Astrocyte (in vitro differentiated cells and primary cell): ENCODE data around the gene PDE11A. TPM values are rescaled to one million over a fixed set of nuclear protein-coding genes. Genes with fewer than 3 reads are reported as not detected.

Source experiments
- DNase-seq: peaks from one replicate; pipeline ENCODE4 v3.0.0-alpha.2; 2010; ENCODE audit warnings: low read depth
- FAIRE-seq: peaks from 2 replicates; lab custom pipeline; 2011; peaks lifted over from hg19 to GRCh38; lab: Jason Lieb, UNC
- H2AFZ ChIP-seq: 2 replicates; pipeline ENCODE4 v1.6.0; 2012; ENCODE audit warnings: low read depth, low read length, inconsistent platforms
- H3K27ac ChIP-seq: 2 replicates; pipeline ENCODE4 v1.5.1; 2011; ENCODE audit warnings: low read depth, low read length, inconsistent platforms
- H3K27me3 ChIP-seq: 2 replicates; pipeline ENCODE4 v1.6.0; 2011; ENCODE audit warnings: low read length, inconsistent platforms; ENCODE audit not compliant: insufficient read depth
- H3K36me3 ChIP-seq: 2 replicates; pipeline ENCODE4 v1.5.1; 2011; ENCODE audit warnings: low read length, inconsistent platforms; ENCODE audit not compliant: insufficient read depth
- H3K4me1 ChIP-seq: 2 replicates; pipeline ENCODE4 v1.5.1; 2011; ENCODE audit warnings: low read length, inconsistent platforms; ENCODE audit not compliant: insufficient read depth
- H3K4me2 ChIP-seq: 2 replicates; pipeline ENCODE4 v1.6.0; 2012; ENCODE audit warnings: low read length, inconsistent platforms
- H3K4me3 ChIP-seq: 2 replicates; pipeline ENCODE4 v1.5.1; 2011; ENCODE audit warnings: low read depth, mild to moderate bottlenecking, low read length, inconsistent platforms; ENCODE audit not compliant: insufficient read depth
- H3K79me2 ChIP-seq: 2 replicates; pipeline ENCODE4 v1.6.0; 2012; ENCODE audit warnings: mild to moderate bottlenecking, low read length, inconsistent platforms; ENCODE audit not compliant: insufficient read depth
- H3K9ac ChIP-seq: 2 replicates; pipeline ENCODE4 v1.6.0; 2012; ENCODE audit warnings: mild to moderate bottlenecking, low read length, inconsistent platforms
- H3K9me3 ChIP-seq: 2 replicates; pipeline ENCODE4 v1.5.1; 2012; ENCODE audit warnings: low read depth, mild to moderate bottlenecking, low read length, inconsistent platforms; ENCODE audit not compliant: insufficient read depth
- H4K20me1 ChIP-seq: 2 replicates; pipeline ENCODE4 v1.6.0; 2012; ENCODE audit warnings: low read length, inconsistent platforms; ENCODE audit not compliant: insufficient read depth
- H3K27ac Mint-ChIP-seq: one replicate; pipeline ENCODE4 v1.8.0; 2021; ENCODE audit warnings: mild to moderate bottlenecking, mixed read lengths; ENCODE audit not compliant: unreplicated experiment
- H3K27me3 Mint-ChIP-seq: one replicate; pipeline ENCODE4 v1.8.0; 2021; ENCODE audit warnings: low read depth, mixed read lengths; ENCODE audit not compliant: unreplicated experiment
- H3K36me3 Mint-ChIP-seq: one replicate; pipeline ENCODE4 v1.8.0; 2021; ENCODE audit warnings: low read depth, mixed read lengths; ENCODE audit not compliant: unreplicated experiment
- H3K4me1 Mint-ChIP-seq: one replicate; pipeline ENCODE4 v1.8.0; 2021; ENCODE audit warnings: low read depth, mixed read lengths; ENCODE audit not compliant: unreplicated experiment
- H3K4me3 Mint-ChIP-seq: one replicate; pipeline ENCODE4 v1.8.0; 2021; ENCODE audit warnings: mild to moderate bottlenecking, moderate library complexity, mixed read lengths; ENCODE audit not compliant: unreplicated experiment
- H3K9me3 Mint-ChIP-seq: one replicate; pipeline ENCODE4 v1.8.0; 2021; ENCODE audit warnings: mild to moderate bottlenecking, mixed read lengths; ENCODE audit not compliant: unreplicated experiment
- EZH2 ChIP-seq: IDR thresholded peaks from 2 replicates; pipeline ENCODE4 v1.6.1; 2012; ENCODE audit warnings: mild to moderate bottlenecking, low read length, inconsistent platforms; ENCODE audit not compliant: insufficient read depth
- total RNA-seq: library from RNA; stranded (reverse); gene quantifications from 2 replicates; pipeline ENCODE4 v1.2.1, GENCODE V29; 2021
- TF ChIP-seq, protein P1 (sequence below): IDR thresholded peaks from 2 replicates; pipeline ENCODE4 v1.5.1; 2011; ENCODE audit warnings: low read depth, mild to moderate bottlenecking, inconsistent platforms, low read length, moderate library complexity; ENCODE audit not compliant: insufficient read depth

Gene PDE11A
- total RNA-seq, 1 donor from 2014 or later = 0.45 TPM

DNA sequence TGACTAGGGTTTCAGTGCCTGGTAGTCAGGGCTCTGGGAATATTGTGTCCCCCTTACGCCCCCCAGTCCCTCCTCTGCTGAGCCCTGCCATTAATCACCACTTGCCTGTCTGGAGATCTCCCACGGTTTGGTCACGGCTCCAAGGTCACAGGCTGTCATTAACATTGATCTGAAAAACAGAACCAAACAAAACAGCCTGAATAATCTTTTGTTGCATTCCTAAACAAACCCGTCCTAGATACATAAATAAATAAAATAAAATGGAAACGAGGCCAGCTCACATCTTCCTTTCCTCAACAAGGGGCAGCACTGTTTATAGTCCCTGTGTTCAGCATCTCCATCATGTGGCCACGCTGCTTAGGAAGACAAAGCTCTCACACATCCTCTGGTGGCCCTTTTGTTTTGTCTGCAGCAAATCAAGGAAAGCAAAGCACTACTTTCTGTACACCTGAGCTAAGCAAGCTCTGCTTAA lies 397.2 kb downstream of the PDE11A start:
- Mint-ChIP-seq H3K27ac (no peak overlapping the region), H3K36me3 (peaks cover 1% of the 10 kb centered on the region), H3K4me1 (peaks cover 6% of the 10 kb centered on the region), H3K4me3 (no peak overlapping the region), H3K27me3 (peaks cover 3% of the 10 kb centered on the region), H3K9me3 (peaks cover 2% of the 10 kb centered on the region)
- Histone ChIP-seq H3K9ac (no peak overlapping the region), H3K4me2 (no peak overlapping the region), H3K79me2 (no peaks in the 10 kb centered on the region), H3K4me1 (no peaks in the 10 kb centered on the region), H3K4me3 (no peak overlapping the region), H4K20me1 (no peaks in the 10 kb centered on the region), H3K27me3 (peaks cover 3% of the 10 kb centered on the region), H3K27ac (no peak overlapping the region), H2AFZ (no peak overlapping the region), H3K9me3 (no peaks in the 10 kb centered on the region), H3K36me3 (no peaks in the 10 kb centered on the region)
- FAIRE-seq (no peak), DNase-seq (no peak)
- no peak for TF ChIP-seq EZH2
- TF ChIP-seq, protein P1, sequence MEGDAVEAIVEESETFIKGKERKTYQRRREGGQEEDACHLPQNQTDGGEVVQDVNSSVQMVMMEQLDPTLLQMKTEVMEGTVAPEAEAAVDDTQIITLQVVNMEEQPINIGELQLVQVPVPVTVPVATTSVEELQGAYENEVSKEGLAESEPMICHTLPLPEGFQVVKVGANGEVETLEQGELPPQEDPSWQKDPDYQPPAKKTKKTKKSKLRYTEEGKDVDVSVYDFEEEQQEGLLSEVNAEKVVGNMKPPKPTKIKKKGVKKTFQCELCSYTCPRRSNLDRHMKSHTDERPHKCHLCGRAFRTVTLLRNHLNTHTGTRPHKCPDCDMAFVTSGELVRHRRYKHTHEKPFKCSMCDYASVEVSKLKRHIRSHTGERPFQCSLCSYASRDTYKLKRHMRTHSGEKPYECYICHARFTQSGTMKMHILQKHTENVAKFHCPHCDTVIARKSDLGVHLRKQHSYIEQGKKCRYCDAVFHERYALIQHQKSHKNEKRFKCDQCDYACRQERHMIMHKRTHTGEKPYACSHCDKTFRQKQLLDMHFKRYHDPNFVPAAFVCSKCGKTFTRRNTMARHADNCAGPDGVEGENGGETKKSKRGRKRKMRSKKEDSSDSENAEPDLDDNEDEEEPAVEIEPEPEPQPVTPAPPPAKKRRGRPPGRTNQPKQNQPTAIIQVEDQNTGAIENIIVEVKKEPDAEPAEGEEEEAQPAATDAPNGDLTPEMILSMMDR = no peak

- Histone ChIP-seq H2AFZ (no peak overlapping the region), H3K4me3 (no peak overlapping the region), H3K27ac (no peak overlapping the region), H3K4me2 (no peak overlapping the region), H3K36me3 (no peaks in the 10 kb centered on the region), H3K9ac (no peak overlapping the region), H3K4me1 (no peaks in the 10 kb centered on the region), H3K79me2 (no peaks in the 10 kb centered on the region), H3K9me3 (no peaks in the 10 kb centered on the region), H4K20me1 (no peaks in the 10 kb centered on the region), H3K27me3 (peaks cover 3% of the 10 kb centered on the region)
- FAIRE-seq (no peak), DNase-seq (no peak)
- H3K9me3 Mint-ChIP-seq = peaks cover 2% of the 10 kb centered on the region
- H3K27me3 Mint-ChIP-seq = peaks cover 3% of the 10 kb centered on the region
- no peak overlapping the region for H3K4me3 Mint-ChIP-seq
- H3K36me3 Mint-ChIP-seq = peaks cover 1% of the 10 kb centered on the region
- H3K27ac Mint-ChIP-seq = peak overlapping the region; percentile 58
- no peak for TF ChIP-seq EZH2
- TF ChIP-seq, protein P1 = no peak
- H3K4me1 Mint-ChIP-seq = peaks cover 6% of the 10 kb centered on the region
Measured at GRCh38 chr2:177673602-177674595, 398.7 kb downstream of the PDE11A start.

DNA sequence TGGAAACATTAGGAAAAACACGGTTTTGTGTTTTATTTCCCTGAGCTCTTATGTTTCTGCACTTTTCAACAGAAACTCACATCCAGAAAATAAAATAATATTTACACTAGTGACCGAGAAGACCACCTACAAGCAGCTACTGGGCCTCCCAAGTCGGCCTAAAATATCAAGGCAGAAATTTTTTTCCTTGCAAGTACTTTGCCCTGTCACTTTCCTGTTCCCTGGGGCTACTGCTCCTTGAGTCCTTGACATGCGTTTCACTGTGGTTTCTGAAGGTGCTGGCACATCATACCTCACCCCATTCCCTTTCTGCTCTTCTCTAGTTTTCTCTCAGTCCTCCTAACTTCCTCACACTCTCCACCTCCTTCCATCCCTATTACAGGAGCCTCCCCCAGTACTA lies 400.9 kb downstream of the PDE11A start:
- no peak overlapping the region for H3K4me3 ChIP-seq
- no peak overlapping the region for H3K4me3 Mint-ChIP-seq
- H3K79me2 ChIP-seq = no peaks in the 10 kb centered on the region
- TF ChIP-seq, protein P1 = no peak
- no peak for TF ChIP-seq EZH2
- no peak overlapping the region for H3K27ac Mint-ChIP-seq
- H3K27me3 Mint-ChIP-seq = no peaks in the 10 kb centered on the region
- H2AFZ ChIP-seq = no peak overlapping the region
- peaks cover 1% of the 10 kb centered on the region for H3K36me3 Mint-ChIP-seq
- no peak overlapping the region for H3K4me2 ChIP-seq
- H3K9ac ChIP-seq = no peak overlapping the region
- no peaks in the 10 kb centered on the region for H3K4me1 ChIP-seq
- H3K9me3 ChIP-seq = no peaks in the 10 kb centered on the region
- no peaks in the 10 kb centered on the region for H4K20me1 ChIP-seq
- H3K36me3 ChIP-seq = no peaks in the 10 kb centered on the region
- H3K9me3 Mint-ChIP-seq = no peaks in the 10 kb centered on the region
- FAIRE-seq (no peak), DNase-seq (no peak)
- peaks cover 6% of the 10 kb centered on the region for H3K4me1 Mint-ChIP-seq
- peaks cover 3% of the 10 kb centered on the region for H3K27me3 ChIP-seq
- H3K27ac ChIP-seq = no peak overlapping the region
